HCT116 (cell line): Measurements from ENCODE around the gene GGT6.

Experiments
- CEBPB ChIP-seq: IDR thresholded peaks from 2 replicates; pipeline ENCODE4 v1.6.1; 2012; ENCODE audit warnings: low read depth
- CTCF ChIP-seq, 3 experiments: fragments of 200-600 bp in 1 of 3; sonication (generic) in 1 of 3; IDR thresholded peaks in 2 of 3; conservative IDR thresholded peaks in 1 of 3; 2 replicates each; pipeline ENCODE4 v1.5.1; 2012 to 2017; ENCODE audit warnings: low read depth in 2 of 3, low read length in 2 of 3, antibody characterized with exemption in 1 of 3, borderline replicate concordance in 1 of 3, control low read depth in 1 of 3, mild to moderate bottlenecking in 1 of 3, mixed read lengths in 1 of 3, mixed run types in 1 of 3, moderate library complexity in 1 of 3; ENCODE audit not compliant: insufficient read depth in 1 of 3
- EZH2 ChIP-seq: fragments of 200-600 bp; sonication (generic); IDR thresholded peaks from 2 replicates; pipeline ENCODE4 v1.6.1; 2017; ENCODE audit warnings: antibody characterized with exemption, mixed run types
- POLR2A ChIP-seq: IDR thresholded peaks from 2 replicates; pipeline ENCODE4 v1.7.0; 2011; ENCODE audit warnings: borderline replicate concordance; ENCODE audit not compliant: insufficient read depth, insufficient read length; ENCODE audit errors: extremely low read depth
- POLR2AphosphoS5 ChIP-seq: IDR thresholded peaks from 2 replicates; pipeline ENCODE4 v1.6.1; 2011; ENCODE audit warnings: mild to moderate bottlenecking, low read depth, low read length, moderate library complexity
- REST ChIP-seq: IDR thresholded peaks from 2 replicates; pipeline ENCODE4 v1.6.1; 2012; ENCODE audit warnings: low read depth
- SRF ChIP-seq: IDR thresholded peaks from 2 replicates; pipeline ENCODE4 v1.6.1; 2012; ENCODE audit warnings: low read depth
- TCF7L2 ChIP-seq: IDR thresholded peaks from 2 replicates; pipeline ENCODE4 v1.7.0; 2011; ENCODE audit warnings: borderline replicate concordance, inconsistent platforms; ENCODE audit not compliant: insufficient read depth, insufficient read length; ENCODE audit errors: extremely low read depth
- YY1 ChIP-seq: IDR thresholded peaks from 2 replicates; pipeline ENCODE4 v1.6.1; 2011; ENCODE audit warnings: low read length, low read depth, moderate library complexity, mild to moderate bottlenecking; ENCODE audit not compliant: insufficient replicate concordance; ENCODE audit errors: extremely low read depth
- ZFX ChIP-seq: fragments of 450-650 bp; IDR thresholded peaks from 2 replicates; pipeline ENCODE4 v1.6.1; 2017

GRCh38 chr17:4530799-4531730 is 29.3 kb downstream of the GGT6 start:
- no peak for TF ChIP-seq CTCF (IDR thresholded peaks at IDR 0.05 in 2 of 3, conservative IDR thresholded peaks at IDR 0.05 in 1 of 3; ENCODE audit: borderline replicate concordance in 1 of 3, insufficient read depth in 1 of 3, low read depth in 2 of 3, low read length in 2 of 3)
- TF ChIP-seq POLR2A, result no peak
- no peak for TF ChIP-seq YY1
- no peak for TF ChIP-seq EZH2
- no peak for TF ChIP-seq TCF7L2
- no peak for TF ChIP-seq ZFX
- TF ChIP-seq CEBPB, result no peak
- TF ChIP-seq SRF, result no peak
- no peak for TF ChIP-seq POLR2AphosphoS5
- no peak for TF ChIP-seq REST
